Measurements from ENCODE around the gene TBC1D22A.

Gene TBC1D22A

DNA sequence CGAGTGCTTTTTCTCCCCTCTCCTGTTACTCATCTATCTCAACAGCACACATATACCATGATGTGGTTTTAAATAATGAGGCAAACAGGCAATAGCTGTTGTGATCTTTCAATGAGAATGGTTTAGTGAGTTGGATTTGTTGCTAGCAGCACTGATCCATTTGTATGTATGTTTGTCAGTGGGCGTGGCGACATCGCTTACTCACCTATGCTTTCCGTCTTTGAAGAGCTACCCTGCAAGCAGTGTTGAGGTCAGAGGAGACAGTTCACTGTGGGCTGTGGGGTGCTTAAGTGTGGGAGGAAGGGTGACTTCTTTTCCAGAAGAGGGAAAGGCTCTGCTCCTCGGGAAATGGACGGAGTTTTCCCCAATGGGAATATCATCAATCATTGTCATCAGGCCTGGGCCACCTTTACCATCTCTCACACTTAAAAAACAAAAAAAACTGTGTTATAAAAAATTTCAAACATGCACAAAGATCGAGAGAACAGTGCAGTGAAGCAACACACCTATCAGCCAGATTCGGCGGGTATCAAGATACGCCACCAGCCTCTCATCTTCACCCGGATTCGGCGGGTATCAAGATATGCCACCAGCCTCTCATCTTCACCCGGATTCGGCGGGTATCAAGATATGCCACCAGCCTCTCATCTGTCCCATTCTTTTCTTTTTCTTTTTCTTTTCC lies 83.8 kb downstream of the TBC1D22A start:
- H3K4me3 ChIP-seq (ENCODE audit: low read length), result no peak overlapping the region
- TF ChIP-seq, protein P1, sequence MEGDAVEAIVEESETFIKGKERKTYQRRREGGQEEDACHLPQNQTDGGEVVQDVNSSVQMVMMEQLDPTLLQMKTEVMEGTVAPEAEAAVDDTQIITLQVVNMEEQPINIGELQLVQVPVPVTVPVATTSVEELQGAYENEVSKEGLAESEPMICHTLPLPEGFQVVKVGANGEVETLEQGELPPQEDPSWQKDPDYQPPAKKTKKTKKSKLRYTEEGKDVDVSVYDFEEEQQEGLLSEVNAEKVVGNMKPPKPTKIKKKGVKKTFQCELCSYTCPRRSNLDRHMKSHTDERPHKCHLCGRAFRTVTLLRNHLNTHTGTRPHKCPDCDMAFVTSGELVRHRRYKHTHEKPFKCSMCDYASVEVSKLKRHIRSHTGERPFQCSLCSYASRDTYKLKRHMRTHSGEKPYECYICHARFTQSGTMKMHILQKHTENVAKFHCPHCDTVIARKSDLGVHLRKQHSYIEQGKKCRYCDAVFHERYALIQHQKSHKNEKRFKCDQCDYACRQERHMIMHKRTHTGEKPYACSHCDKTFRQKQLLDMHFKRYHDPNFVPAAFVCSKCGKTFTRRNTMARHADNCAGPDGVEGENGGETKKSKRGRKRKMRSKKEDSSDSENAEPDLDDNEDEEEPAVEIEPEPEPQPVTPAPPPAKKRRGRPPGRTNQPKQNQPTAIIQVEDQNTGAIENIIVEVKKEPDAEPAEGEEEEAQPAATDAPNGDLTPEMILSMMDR (IDR thresholded peaks at IDR 0.05; ENCODE audit: insufficient read depth, low read depth, low read length, missing control alignments), result no peak
- peak; percentile 91 for DNase-seq (ENCODE audit: low read depth)

DNA sequence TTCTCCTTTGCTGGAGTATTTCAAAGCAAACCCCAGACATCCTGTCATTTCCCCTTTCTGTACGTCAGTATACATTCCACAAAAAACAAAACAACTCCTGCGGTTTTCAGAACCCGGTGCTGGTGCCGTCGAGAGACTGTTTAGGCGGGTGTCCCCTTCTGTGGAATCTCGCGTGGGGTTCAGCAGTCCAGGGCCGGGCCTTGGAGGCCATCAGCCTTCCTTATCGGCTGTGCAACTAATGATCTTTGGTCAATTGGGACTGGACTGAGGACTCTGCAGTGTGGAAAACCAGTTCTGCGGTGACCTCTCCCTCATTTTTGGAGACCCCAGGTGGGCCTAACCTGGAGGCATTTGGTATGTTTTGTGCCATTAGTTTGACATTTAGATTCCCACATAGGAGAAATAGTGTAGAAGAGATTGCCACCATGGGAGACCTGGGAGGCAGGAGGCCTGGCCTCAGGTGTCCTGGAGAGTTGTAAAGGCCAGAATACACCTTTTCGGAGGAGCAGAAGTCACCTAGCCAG lies 84.4 kb downstream of the TBC1D22A start:
- no peak overlapping the region for H3K4me3 ChIP-seq (ENCODE audit: low read length)
- no peak for DNase-seq (ENCODE audit: low read depth)
- TF ChIP-seq, protein P1 (IDR thresholded peaks at IDR 0.05; ENCODE audit: insufficient read depth, low read depth, low read length, missing control alignments), result no peak

DNA sequence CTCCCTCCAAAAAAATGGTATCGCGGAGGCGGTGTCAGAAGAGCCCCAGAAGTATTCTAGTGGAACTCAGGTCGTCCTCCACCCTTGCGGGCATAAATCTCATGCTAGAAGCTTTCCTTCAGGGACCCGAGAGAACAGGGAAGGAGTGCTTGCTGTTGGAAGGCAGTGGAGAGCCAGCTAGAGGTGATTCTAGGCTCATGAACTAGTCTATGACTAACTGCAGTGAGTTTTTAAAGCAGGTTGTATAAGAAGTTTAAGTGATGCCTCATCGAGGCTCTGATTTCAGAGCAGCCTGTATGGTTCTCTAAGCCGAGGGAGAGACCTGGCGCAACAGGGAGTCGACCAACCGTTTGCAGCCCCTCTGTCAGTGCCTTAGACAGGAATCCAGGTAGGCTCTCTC lies 85.7 kb downstream of the TBC1D22A start:
- no peak overlapping the region for H3K4me3 ChIP-seq (ENCODE audit: low read length)
- peak; percentile 89 for DNase-seq (ENCODE audit: low read depth)
- TF ChIP-seq, protein P1 (IDR thresholded peaks at IDR 0.05; ENCODE audit: insufficient read depth, low read depth, low read length, missing control alignments), result no peak

DNA sequence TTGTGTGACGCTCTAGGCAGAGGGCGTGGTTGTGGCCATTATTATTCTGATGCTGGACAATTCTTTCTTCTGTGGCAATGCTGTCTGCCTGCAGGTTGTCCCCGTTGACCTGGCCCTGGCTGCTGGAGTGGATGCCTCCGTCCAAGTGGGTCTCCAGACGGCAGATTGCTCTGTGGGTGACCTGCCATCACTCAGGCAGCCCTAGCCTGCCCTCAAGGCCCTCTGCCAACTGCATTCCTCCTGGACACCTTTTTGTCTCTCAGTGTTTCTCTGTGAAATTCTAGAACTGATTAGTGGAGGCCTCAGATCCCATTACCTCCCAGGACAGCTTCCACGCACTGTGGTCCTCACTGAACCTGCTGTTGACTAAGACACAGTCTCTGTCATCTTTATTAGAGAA lies 86.7 kb downstream of the TBC1D22A start:
- DNase-seq (ENCODE audit: low read depth), result no peak
- H3K4me3 ChIP-seq (ENCODE audit: low read length), result no peak overlapping the region
- TF ChIP-seq, protein P1 (IDR thresholded peaks at IDR 0.05; ENCODE audit: insufficient read depth, low read depth, low read length, missing control alignments), result no peak

DNA sequence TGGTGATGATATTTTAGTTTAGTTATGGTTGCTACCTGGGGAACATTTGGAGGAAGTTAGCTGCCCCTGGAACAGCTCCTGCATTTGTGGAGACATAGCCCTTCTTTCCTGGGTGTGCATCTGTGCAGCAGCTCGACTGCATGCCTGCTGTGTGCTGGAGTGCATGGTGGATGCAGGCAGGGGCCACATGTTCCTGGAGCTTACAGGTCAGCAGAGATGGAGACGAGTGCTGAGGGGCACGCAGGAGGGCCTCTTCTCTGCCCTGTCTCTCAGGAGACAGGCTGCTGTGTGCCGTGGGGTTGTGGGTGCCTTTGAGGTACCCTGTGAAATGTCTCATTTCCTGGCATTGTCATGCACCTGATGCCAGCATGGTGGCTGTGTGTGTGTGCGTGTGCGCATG lies 87.5 kb downstream of the TBC1D22A start:
- H3K4me3 ChIP-seq (ENCODE audit: low read length), result no peak overlapping the region
- TF ChIP-seq, protein P1 (IDR thresholded peaks at IDR 0.05; ENCODE audit: insufficient read depth, low read depth, low read length, missing control alignments), result no peak
- no peak for DNase-seq (ENCODE audit: low read depth)

DNA sequence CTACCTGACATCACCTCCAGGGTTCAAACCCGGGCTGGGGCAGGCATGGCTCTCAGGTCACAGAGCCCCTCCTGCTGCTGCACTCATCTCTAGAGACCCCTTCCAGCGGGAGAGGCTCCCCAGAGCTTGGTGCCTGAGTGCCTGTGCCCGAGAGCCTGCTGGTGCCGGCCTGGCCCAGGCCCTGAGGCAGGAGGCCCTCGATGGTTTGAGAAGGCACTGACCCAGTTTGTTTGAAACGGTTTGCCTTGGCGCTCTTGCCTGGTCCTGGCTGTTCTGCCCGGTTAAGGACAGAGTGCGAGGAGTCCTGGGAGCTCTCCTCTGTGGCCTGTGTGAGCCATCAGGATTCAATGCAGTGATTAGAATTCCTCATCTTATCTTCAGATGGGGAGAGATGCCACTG lies 88.9 kb downstream of the TBC1D22A start:
- no peak for DNase-seq (ENCODE audit: low read depth)
- no peak overlapping the region for H3K4me3 ChIP-seq (ENCODE audit: low read length)
- TF ChIP-seq, protein P1 (IDR thresholded peaks at IDR 0.05; ENCODE audit: insufficient read depth, low read depth, low read length, missing control alignments), result no peak

DNA sequence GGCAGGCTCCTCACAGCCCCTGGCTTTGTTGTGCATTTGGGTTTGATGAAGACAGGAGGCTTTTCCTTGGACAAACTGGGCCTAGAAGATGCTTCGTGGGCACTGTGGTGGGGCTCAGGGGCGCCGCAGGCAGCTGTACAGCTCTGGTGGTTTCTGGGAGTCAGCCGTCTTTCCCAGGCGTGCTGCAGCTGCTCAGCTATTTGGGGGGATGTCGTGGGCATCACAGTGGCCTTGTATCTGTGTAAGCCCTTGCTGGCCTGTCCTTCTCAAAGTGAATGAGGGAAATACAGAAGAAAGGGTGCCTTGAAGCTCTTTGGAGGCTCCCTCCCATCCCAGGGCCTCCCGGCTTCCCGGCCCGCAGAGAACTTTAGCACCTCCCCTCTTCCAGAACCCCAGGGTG lies 89.5 kb downstream of the TBC1D22A start:
- TF ChIP-seq, protein P1 (IDR thresholded peaks at IDR 0.05; ENCODE audit: insufficient read depth, low read depth, low read length, missing control alignments), result no peak
- DNase-seq (ENCODE audit: low read depth), result no peak
- H3K4me3 ChIP-seq (ENCODE audit: low read length), result no peak overlapping the region

All from epithelial cell of esophagus (primary cell).